Prostate gland (tissue), 2 donors: ENCODE measurements around the gene SLC22A14.

Source experiments
- CTCF ChIP-seq, 4 experiments: fragments of 200-600 bp in 2 of 4; fragments of 450-650 bp in 2 of 4; sonication (generic) in 2 of 4; IDR thresholded peaks; 1 replicate in 3 of 4; 2 replicates in 1 of 4; pipeline ENCODE4 v1.5.1; 2016 to 2019; ENCODE audit warnings: antibody characterized with exemption in 4 of 4, mild to moderate bottlenecking in 2 of 4, moderate library complexity in 2 of 4
- POLR2A ChIP-seq: fragments of 450-650 bp; IDR thresholded peaks from one replicate; pipeline ENCODE4 v1.6.1; 2016; ENCODE audit warnings: antibody characterized with exemption, mild to moderate bottlenecking
- POLR2AphosphoS5 ChIP-seq: sonication (generic); formaldehyde crosslinking; IDR thresholded peaks from one replicate; pipeline ENCODE4 v1.6.1; 2017; ENCODE audit warnings: antibody characterized with exemption

GRCh38 chr3:38253704-38254103 is 28.4 kb upstream of the SLC22A14 start:
- TF ChIP-seq CTCF (IDR thresholded peaks at IDR 0.05) (no peak), POLR2A (no peak), POLR2AphosphoS5 (no peak)
